Bronchial epithelial cell (primary cell): ENCODE results near the gene ULK4. TPM values are rescaled to one million over a fixed set of nuclear protein-coding genes. Genes with fewer than 3 reads are reported as not detected.
A peak's percentile ranks its signal among the peaks of the same experiment; 100 is the strongest.

Source experiments
- DNase-seq: peaks from one replicate; pipeline ENCODE4 v3.0.0-alpha.2; 2010; ENCODE audit warnings: low read depth
- FAIRE-seq: peaks from 2 replicates; lab custom pipeline; 2011; peaks lifted over from hg19 to GRCh38; lab: Jason Lieb, UNC
- H3K27me3 ChIP-seq: 2 replicates; pipeline ENCODE4 v1.5.1; 2011; ENCODE audit warnings: low read length; ENCODE audit not compliant: control insufficient read depth, insufficient read depth
- H3K36me3 ChIP-seq: 2 replicates; pipeline ENCODE4 v1.5.1; 2011; ENCODE audit warnings: low read length; ENCODE audit not compliant: control insufficient read depth, insufficient read depth
- H3K4me3 ChIP-seq: 2 replicates; pipeline ENCODE4 v1.5.1; 2011; ENCODE audit warnings: mild to moderate bottlenecking, low read depth, low read length, control low read depth
- total RNA-seq: library from RNA; depleted of rRNA; stranded (reverse); fragments of >200 nt; gene quantifications from 2 replicates; pipeline ENCODE4 v1.2.1, GENCODE V29; 2014
- TF ChIP-seq, protein P1 (sequence below): IDR thresholded peaks from 2 replicates; pipeline ENCODE4 v1.5.1; 2011; ENCODE audit warnings: mild to moderate bottlenecking, moderate library complexity, low read length, control low read depth, inconsistent platforms; ENCODE audit not compliant: insufficient read depth, severe bottlenecking

The ULK4 gene
- total RNA-seq, 1 donor from 2014 or later = 3.9 TPM

DNA sequence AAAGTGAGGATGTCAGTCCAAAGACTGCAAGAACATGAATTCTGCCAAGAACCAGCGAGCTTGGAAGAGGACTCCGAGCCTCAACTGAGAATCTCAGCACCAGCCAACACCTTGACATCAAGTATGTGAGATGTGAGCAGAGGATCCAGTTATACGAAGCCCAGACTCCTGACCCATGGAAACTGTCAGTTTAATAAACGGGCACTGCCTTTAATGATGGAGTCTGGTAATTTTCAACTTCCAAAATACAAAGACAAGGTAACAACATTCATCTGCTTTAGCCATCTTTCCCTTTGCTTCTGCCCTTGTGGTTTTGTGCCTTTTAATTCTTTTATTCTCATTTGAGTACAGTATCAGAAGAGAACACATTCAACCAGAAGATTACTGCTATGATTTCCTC, 211.9 kb downstream of the ULK4 start:
- TF ChIP-seq, protein P1, sequence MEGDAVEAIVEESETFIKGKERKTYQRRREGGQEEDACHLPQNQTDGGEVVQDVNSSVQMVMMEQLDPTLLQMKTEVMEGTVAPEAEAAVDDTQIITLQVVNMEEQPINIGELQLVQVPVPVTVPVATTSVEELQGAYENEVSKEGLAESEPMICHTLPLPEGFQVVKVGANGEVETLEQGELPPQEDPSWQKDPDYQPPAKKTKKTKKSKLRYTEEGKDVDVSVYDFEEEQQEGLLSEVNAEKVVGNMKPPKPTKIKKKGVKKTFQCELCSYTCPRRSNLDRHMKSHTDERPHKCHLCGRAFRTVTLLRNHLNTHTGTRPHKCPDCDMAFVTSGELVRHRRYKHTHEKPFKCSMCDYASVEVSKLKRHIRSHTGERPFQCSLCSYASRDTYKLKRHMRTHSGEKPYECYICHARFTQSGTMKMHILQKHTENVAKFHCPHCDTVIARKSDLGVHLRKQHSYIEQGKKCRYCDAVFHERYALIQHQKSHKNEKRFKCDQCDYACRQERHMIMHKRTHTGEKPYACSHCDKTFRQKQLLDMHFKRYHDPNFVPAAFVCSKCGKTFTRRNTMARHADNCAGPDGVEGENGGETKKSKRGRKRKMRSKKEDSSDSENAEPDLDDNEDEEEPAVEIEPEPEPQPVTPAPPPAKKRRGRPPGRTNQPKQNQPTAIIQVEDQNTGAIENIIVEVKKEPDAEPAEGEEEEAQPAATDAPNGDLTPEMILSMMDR = no peak
- Histone ChIP-seq H3K36me3 (no peaks in the 10 kb centered on the region), H3K4me3 (no peak overlapping the region), H3K27me3 (no peaks in the 10 kb centered on the region)
- FAIRE-seq (no peak), DNase-seq (no peak)

DNA sequence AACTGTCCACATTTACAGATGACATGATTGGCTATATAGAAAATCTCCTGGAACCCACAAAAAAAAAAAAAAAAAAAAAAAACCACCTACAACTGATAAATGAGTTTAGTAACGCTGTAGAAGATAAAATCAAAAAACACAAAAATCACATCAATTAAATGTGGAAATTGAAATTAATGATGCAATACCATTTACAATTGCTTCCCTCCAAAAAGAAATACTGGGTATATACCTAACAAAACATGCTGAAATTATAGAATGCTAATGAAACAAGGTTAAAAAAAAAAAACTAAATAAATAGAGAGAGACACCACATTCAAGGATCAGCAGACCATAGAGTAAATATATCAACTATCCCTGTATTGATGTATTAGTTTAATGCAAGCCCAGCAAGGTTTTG, 215.7 kb downstream of the ULK4 start:
- no peak overlapping the region for H3K4me3 ChIP-seq
- TF ChIP-seq, protein P1 = no peak
- no peak for DNase-seq
- no peak for FAIRE-seq
- no peaks in the 10 kb centered on the region for H3K36me3 ChIP-seq
- H3K27me3 ChIP-seq = no peaks in the 10 kb centered on the region

DNA sequence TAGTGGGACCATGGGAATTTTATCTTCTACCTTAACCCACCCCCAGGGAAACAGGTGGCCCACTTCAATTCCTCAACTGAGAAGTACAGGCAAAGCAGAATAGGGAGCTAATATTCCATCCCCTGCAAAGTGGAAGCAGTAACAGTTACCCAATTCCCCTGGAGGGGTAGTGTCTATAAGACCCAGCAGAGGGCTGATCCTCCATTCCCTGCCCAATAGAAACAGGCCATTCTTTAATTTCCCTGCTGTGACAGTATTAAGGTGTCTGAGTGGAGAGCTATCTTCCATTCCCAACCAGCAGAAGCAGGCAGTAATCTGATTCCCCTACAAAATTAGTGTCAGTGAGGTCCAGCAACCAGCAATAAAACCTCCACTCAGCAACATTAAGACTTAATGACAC, 219.8 kb downstream of the ULK4 start:
- no peak for FAIRE-seq

DNA sequence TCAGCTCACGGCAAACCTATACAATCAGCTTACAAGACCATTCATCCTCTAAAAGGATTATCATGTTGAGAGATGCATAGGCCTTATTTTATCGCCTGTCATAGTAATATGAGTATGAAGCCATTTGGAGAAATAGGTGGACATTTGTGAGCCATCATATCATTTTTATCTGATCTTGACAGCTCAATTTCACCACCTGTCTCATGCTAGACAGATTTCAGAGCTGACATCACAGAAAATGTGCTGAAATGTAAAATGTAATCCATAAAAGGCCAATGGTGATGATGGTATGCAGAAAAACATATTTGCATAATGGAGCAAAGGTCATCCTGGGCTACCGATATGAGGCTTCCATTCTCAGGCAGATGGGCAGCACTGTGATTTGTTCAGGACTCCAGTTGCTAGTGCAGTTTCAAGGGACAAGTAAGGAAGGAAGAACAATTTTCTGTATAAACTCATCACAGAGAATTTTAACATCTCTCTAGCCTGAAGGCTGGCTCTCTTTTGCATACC, 221.5 kb downstream of the ULK4 start:
- Histone ChIP-seq H3K27me3 (no peaks in the 10 kb centered on the region), H3K36me3 (no peaks in the 10 kb centered on the region), H3K4me3 (no peak overlapping the region)
- DNase-seq (no peak), FAIRE-seq (peak; percentile 83)
- TF ChIP-seq, protein P1 = no peak

More for the DNA sequence above, 219.8 kb downstream of the ULK4 start:
- TF ChIP-seq, protein P1 = no peak
- Histone ChIP-seq H3K36me3 (no peaks in the 10 kb centered on the region), H3K4me3 (no peak overlapping the region), H3K27me3 (no peaks in the 10 kb centered on the region)
- no peak for DNase-seq

DNA sequence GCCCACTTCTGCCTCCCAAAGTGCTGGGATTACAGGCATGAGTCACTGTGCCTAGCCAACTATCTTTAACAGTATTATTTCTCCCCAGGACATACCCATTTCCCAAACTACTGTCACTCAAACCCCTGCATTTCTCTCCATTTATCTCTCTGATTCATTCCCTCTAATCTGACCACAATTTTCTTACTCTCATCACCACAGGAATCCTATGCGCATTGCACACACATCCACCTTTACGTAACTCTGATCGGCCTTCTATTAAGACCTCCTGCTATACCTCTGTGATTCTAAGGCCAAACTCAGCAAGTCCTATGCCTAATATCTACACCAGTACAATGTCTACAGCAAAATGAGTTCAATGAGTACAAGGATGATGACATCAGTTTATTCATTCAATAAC, 235.0 kb downstream of the ULK4 start:
- DNase-seq (peak; percentile 48), FAIRE-seq (no peak)
- Histone ChIP-seq H3K4me3 (no peak overlapping the region), H3K27me3 (no peaks in the 10 kb centered on the region), H3K36me3 (no peaks in the 10 kb centered on the region)
- TF ChIP-seq, protein P1 = no peak

DNA sequence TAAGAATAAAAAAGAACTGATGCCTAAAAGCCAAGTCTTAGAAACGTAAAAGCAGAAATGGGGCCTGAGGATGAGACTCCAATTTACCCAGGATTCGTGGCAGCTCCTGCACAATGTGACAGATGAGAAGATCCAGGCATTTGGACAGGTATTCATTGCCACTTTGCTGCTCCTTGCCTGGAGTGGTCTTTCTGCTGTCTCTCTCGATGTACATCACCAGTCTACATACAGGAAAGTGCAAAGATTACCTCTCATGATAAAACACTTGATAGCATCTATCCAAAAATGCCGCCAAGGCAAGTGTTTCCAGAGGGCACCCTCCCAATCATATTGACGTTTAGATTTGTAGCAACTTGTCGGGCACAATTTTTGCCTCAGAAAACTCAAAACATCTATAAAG, 244.3 kb downstream of the ULK4 start:
- Histone ChIP-seq H3K36me3 (no peaks in the 10 kb centered on the region), H3K27me3 (no peaks in the 10 kb centered on the region), H3K4me3 (no peak overlapping the region)
- DNase-seq (no peak), FAIRE-seq (no peak)
- TF ChIP-seq, protein P1 = no peak
